Small intestine (tissue), 4 donors: ENCODE data around the gene NT5C2. TPM values are rescaled to one million over a fixed set of nuclear protein-coding genes. Genes with fewer than 3 reads are reported as not detected.

ENCODE experiments used
- polyA plus RNA-seq, 4 donors: library from polyadenylated mRNA; stranded (reverse) in 3 of 4; unstranded in 1 of 4; fragments of 200-250 nt in 3 of 4; fragments of 120-200 nt in 1 of 4; gene quantifications; one replicate each; pipeline versions ENCODE4 v1.2.1 to v1.2.3, GENCODE V29; 2013
- donor health status: healthy with polysubstance abuse.
- donor health status: Bipolar disorder and iron deficiency.
- donor health status: healthy.

The NT5C2 gene
- polyA plus RNA-seq, 4 donors: 15.7 to 61.3 (median 20.4) TPM

Other genes with a start within 250 kb of the NT5C2 start
- gene RPEL1, start 52.6 kb upstream of the NT5C2 start, polyA plus RNA-seq: under 1 TPM in 2 of 4 donors, not detected in 2; 0.01 to 0.09 TPM
- gene INA, start 83.9 kb upstream of the NT5C2 start, polyA plus RNA-seq: 1 to 10 TPM in 2 of 4 donors, under 1 TPM in 1, not detected in 1; 0.54 to 4.1 (median 1.2) TPM
- 1 to 10 TPM; 5.9 to 7.1 (median 6.5) TPM for gene PCGF6, start 157.9 kb upstream of the NT5C2 start, polyA plus RNA-seq
- gene TAF5, start 174.7 kb upstream of the NT5C2 start, polyA plus RNA-seq: 1 to 10 TPM; 2.7 to 5.8 (median 3.3) TPM
- 1,000 to 10,000 TPM in 2 of 4 donors, 100 to 1,000 TPM in 2; 255 to 1,935 (median 1,031) TPM for gene ATP5MK, start 203.2 kb upstream of the NT5C2 start, polyA plus RNA-seq
- gene PDCD11, start 203.4 kb upstream of the NT5C2 start, polyA plus RNA-seq: 10 to 100 TPM in 2 of 4 donors, 1 to 10 TPM in 2; 5.9 to 21.0 (median 13.3) TPM